HCT116 (cell line): ENCODE results near the gene PRAMEF20.

Experiments
- ATF3 ChIP-seq: IDR thresholded peaks from 2 replicates; pipeline ENCODE4 v1.6.1; 2012
- CTCF ChIP-seq, 3 experiments: fragments of 200-600 bp in 1 of 3; sonication (generic) in 1 of 3; IDR thresholded peaks in 2 of 3; conservative IDR thresholded peaks in 1 of 3; 2 replicates each; pipeline ENCODE4 v1.5.1; 2012 to 2017; ENCODE audit warnings: low read depth in 2 of 3, low read length in 2 of 3, antibody characterized with exemption in 1 of 3, borderline replicate concordance in 1 of 3, control low read depth in 1 of 3, mild to moderate bottlenecking in 1 of 3, mixed read lengths in 1 of 3, mixed run types in 1 of 3, moderate library complexity in 1 of 3; ENCODE audit not compliant: insufficient read depth in 1 of 3
- EZH2phosphoT487 ChIP-seq: fragments of 200-600 bp; IDR thresholded peaks from 2 replicates; pipeline ENCODE4 v1.6.1; 2018; ENCODE audit warnings: antibody characterized with exemption, borderline replicate concordance
- FOSL1 ChIP-seq: IDR thresholded peaks from 2 replicates; pipeline ENCODE4 v1.6.1; 2012; ENCODE audit warnings: low read depth
- MAX ChIP-seq: IDR thresholded peaks from 2 replicates; pipeline ENCODE4 v1.6.1; 2012
- POLR2AphosphoS5 ChIP-seq: IDR thresholded peaks from 2 replicates; pipeline ENCODE4 v1.6.1; 2011; ENCODE audit warnings: mild to moderate bottlenecking, low read depth, low read length, moderate library complexity
- REST ChIP-seq: IDR thresholded peaks from 2 replicates; pipeline ENCODE4 v1.6.1; 2012; ENCODE audit warnings: low read depth
- ZFX ChIP-seq: fragments of 450-650 bp; IDR thresholded peaks from 2 replicates; pipeline ENCODE4 v1.6.1; 2017

- no peak for TF ChIP-seq CTCF (IDR thresholded peaks at IDR 0.05 in 2 of 3, conservative IDR thresholded peaks at IDR 0.05 in 1 of 3; ENCODE audit: borderline replicate concordance in 1 of 3, insufficient read depth in 1 of 3, low read depth in 2 of 3, low read length in 2 of 3)
- no peak for TF ChIP-seq MAX
- no peak for TF ChIP-seq FOSL1
- no peak for TF ChIP-seq REST
- no peak for TF ChIP-seq EZH2phosphoT487
- no peak for TF ChIP-seq ZFX
- no peak for TF ChIP-seq POLR2AphosphoS5
- TF ChIP-seq ATF3 = no peak
Observed at GRCh38 chr1:13456904-13457532, 46.8 kb downstream of the PRAMEF20 start.
